HG02798 (cell line): Measurements from ENCODE around the gene SYT10.
"Not testable (repeated sequence)": the region's sequence is repeated elsewhere in the genome, so short reads cannot be mapped to it uniquely, and the experiment has no call there.

Source experiments
- ATAC-seq: cut with Tn5 transposase; IDR thresholded peaks from one replicate; pipeline ENCODE4 v1.9.1; 2021; ENCODE audit warnings: mild to moderate bottlenecking; ENCODE audit not compliant: unreplicated experiment, poor library complexity

SYT10 gene, protein sequence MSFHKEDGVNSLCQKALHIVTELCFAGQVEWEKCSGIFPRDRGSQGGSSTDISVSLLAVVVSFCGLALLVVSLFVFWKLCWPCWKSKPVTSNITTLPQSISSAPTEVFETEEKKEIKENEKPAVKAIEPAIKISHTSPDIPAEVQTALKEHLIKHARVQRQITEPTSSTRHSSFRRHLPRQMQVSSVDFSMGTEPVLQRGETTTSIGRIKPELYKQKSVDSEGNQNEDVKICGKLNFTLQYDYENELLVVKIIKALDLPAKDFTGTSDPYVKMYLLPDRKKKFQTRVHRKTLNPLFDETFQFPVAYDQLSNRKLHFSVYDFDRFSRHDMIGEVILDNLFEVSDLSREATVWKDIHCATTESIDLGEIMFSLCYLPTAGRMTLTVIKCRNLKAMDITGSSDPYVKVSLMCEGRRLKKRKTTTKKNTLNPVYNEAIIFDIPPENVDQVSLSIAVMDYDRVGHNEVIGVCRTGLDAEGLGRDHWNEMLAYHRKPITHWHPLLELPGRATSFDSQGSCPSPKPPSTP

DNA sequence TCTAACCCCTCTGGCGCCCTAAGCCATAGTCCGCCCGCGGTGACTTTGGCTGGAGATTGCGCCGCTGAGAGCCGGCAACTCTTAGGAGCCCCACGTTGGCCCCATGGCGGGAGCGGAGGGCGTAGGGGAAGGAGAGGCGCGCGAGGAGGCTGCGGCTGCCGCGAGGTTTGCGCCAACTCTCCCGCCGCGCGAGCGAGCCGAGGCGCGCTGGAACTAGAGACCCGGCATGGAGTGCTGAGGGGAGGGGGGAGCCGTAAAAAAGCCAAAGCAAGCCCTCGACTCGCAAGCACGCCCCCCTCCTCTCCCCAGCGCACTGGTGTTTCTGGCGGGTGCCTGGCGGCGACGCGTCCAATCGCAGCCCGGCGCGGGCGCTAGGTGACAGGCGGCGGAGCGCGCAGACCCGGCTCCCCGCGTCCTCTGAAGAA is at the start of gene SYT10:
TSS of gene SYT10 (minus strand) at position 233 of the 425 bp plus-strand sequence. CDS start 297 bp downstream, outside the sequence.
- ATAC-seq: no peak

DNA sequence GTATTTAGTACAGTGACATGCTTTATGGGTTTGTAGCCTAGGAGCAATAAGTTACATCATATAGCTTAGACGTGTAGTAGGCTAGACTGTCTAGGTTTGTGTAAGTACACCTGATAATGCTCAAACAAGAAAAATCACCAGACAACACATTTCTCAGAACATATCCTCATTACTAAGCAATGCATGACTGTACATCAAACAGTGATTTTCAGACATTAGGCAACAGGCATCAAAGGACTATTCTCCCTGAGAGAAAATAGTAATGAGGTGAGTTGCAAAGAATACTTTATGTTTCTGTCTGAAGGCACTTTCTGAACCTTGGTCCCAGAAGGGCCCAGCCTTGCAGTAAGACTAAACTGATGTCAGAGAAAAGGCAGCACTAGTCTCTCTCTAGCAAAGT is 48.4 kb upstream of the SYT10 start:
- no peak for ATAC-seq

DNA sequence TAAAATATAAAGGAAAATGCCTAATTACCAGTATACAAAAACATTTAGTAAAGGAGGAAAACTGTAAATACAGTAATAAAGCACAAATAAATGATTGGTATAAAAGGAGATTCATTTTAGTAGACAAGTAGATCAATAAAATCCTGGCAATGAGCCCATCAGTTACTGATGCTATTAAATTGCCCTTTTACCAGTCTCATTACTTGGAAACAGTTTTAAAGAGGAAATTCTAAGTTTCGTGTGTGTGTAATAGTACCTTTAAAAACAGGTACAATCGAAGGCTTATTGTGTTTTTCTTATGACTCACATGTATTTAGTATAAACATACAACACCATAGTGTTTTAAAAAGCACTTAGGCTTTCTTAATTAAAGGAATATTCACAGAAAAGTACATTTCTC is 46.4 kb upstream of the SYT10 start:
- no peak for ATAC-seq

DNA sequence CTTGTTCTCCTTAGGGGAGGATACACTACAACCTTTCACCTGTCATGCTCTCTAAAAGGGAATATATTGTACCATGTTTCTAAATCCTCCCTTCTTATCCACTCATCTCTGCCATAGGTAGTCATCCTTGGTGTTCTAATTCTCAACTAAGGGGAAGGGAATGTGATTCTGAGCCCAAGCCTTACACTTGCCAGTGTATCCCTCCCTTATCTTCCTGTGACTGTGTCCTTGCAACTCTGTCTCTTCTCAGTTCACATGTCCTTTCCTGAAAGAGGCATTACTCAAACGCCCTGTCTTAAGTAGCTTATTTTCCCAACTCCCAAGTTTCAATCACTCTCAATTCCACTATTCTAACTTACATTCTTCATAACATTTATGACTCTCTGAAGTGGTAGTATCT is 44.5 kb upstream of the SYT10 start:
- no peak for ATAC-seq

DNA sequence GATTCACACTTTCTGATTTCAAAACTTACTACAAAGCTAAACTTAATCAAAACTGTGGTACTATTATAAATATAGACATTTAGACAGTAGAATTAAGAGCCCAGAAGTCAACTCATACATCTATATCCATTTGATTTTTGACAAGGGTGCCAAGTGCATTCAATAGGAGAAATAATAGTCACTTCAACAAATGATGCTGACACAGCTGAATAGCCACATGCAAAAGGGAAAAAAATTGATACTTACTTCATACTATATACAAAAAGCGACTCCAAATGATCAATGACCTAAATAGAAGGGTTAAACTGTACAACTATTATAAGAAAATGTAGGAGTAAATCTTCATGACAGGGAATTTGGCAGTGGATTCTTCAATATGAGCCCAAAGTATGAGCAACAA is 40.7 kb upstream of the SYT10 start:
- no peak for ATAC-seq

DNA sequence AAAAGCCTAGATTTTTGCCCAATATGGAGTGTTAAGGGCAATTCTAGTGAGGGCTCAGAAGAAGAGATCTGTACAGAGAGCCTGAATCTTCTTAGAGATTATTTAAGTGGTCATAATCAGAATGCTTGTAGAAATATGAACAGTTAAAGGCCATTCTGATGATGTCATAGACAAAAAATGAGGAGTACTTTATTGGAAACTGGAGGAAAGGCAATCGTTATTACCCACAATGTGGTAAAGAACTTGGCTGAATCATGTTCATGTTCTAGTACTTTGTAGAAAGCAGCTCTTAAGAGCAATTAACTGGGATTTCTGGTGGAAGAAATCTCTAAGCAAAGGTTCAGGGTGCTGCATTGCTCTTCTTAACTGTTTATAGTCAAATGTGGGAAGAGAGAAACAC is 36.4 kb upstream of the SYT10 start:
- ATAC-seq: no peak

DNA sequence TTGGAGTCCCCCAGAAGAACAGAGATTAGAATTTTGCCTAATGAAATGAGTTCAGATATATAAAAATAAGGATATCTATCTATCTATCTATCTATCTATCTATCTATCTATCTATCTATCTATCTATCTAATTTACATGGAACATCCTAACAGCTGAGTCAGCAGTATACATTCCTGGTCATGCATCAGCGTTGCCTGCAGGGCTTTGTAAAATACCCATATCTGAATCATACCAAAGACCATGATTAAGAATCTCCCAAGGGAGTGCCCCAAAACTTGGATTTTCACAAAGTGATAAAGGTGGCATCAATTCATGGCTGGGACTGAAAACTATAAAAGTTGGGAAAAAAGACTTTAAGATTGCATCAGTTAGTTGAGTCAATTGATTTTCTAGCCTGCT is 32.7 kb upstream of the SYT10 start:
- ATAC-seq: no peak

DNA sequence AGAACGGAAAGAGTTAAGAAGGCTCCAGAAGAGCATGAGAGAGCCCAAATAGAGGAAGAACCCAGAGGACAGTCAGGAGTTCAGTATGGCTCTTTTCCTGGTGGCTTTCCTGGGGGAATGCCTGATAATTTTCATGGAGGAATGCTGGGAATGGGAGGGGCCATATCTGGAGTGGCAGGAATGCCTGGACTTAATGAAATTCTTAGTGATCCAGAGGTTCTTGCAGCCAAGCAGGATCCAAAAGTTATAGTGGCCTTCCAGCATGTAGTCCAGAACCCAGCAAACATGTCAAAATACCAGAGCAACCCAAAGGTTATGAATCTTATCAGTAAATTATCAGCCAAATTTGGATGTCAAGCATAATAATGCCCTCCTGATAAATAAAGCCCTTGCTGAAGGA is 15.5 kb upstream of the SYT10 start:
- no peak for ATAC-seq

DNA sequence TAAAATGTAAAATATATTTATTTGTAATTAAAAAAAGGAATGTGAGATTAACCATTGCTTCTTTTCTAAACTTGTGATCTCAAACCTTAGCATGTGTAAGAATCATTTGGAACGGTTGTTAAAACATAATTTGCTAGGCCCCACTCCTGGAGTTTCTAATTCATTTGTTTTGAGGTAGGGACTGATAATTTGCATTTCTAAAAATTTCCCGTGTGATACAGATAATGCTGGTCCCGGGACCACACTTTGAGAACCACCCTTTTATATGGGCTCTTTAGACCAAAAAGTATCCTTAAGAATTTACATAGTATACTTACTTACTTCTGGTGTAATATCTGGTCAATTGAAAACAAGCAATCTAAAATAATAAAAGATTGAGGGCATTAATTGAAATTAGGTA is 10.9 kb upstream of the SYT10 start:
- no peak for ATAC-seq

DNA sequence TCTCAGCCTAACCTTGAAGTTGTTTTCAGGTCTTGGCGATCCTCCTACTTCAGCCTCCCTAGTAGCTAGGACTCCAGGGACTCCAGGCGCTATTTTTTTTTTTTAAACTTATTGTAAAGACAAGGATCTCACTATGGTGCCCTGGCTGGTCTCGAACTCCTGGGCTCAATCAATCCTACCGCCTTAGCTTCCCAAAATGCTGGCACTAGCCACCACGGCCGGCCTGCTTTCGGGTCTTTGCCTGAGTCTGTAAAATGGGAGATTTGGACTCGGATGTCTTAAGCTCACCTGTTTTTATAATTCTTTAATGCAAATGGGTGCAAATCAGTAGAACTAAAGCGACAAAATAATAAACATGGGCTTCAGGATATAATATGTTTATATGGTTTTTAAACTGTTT is 858 bp upstream of the SYT10 start:
- ATAC-seq: no peak

DNA sequence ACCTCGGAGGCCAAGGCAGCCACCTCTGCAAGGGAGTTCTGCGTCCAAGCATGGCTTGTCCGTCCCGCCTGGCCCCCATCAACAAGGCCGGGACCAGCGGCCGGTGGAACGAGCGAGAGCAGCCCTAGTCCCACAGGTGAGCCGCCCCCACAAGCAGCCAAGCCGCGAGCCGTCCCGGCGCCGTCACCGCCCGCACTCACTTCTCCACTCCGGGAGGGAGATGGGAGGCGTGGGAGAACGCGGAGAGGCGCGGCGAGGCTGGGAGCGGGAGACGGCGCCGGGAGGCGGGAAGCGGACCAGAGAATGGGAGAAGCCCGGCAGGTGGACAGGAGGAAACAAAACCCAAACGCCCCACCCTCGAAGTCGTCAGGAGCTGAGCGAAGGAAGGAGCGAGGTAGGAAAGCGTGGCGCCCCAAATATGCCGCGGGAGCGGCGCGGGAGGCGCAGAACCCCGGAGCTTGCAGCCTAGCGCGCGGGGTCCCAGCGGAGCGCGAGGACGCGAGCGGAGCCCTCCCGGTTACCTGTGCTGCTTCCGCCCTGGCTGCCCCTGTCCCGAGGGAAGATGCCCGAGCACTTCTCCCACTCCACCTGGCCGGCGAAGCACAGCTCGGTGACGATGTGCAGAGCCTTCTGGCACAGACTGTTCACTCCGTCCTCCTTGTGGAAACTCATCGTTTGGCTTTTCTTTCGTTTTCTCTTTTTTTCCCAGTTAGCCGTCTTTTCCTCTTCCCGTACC is 600 bp downstream of the SYT10 start:
- no peak for ATAC-seq

DNA sequence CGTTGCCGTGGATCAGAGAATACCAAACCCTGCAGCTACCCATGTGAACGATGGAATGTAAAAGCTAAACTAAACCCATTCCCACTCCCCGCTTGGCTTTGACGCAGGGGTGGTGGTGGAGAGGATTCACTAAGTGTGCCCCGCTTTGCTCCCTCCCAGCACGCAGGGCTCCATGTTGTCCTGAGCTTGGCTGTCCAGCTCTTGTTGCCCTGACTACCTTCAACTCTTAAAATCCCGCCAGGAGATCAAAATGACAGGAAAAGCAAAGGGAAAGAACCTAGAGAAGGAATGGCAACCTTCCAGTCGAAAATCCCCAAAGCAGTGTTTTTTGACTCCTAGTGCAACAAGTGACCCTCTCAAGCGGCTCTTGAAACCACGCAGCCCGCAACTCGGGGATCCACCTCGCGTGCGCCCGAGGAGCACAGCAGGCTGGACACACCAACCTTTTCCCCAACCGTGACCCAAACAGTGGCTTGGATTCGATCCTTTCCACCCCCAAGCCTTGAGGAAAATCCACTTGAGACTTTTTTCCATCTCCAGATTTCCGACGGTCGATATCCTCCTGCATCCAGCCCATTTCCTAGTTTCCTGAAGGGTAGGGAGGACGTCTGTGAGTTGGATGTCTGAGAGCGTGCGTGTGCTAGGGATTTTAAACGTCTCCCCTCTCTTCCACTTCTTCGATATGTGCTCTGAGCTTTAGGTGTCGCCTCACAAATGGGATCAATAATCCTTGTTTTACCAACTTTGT is 1.4 kb downstream of the SYT10 start:
- ATAC-seq: no peak

DNA sequence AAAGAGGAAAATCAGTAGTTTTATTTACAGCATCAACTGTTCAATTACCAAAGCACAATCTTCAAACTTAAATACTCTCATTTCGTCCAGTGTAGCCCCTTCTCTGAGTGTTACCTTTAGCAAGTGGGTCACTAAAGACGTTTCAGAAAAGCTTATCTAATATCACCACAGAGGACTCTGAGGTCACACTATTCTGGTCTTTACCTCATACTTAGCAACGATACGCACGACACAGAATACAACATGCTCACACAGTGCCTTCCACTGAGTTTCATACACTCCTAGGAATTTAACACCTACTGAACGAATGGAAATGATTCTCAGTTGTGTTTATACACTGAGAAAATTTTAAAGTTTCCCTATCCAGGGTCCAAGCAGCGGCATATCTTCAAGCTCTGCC is 2.0 kb downstream of the SYT10 start:
- ATAC-seq: no peak

DNA sequence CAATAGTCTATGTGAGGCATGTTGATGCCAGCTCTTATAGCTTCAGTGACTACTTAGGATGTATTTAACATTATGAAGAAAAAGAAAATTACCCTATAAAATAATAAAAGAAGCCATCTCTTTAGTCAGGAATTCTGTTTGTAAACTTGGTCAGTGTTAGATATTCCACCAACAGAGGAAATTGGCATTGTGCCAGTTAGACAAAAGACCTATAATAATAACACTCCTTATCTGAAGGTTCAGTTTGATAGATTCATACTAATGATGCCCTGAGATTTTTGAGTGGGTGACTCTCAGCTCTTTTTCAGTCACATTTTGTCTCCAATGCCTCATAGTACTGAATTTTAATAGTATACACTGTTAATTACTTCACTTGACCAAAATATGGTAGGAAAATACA is 6.6 kb downstream of the SYT10 start:
- ATAC-seq: no peak

DNA sequence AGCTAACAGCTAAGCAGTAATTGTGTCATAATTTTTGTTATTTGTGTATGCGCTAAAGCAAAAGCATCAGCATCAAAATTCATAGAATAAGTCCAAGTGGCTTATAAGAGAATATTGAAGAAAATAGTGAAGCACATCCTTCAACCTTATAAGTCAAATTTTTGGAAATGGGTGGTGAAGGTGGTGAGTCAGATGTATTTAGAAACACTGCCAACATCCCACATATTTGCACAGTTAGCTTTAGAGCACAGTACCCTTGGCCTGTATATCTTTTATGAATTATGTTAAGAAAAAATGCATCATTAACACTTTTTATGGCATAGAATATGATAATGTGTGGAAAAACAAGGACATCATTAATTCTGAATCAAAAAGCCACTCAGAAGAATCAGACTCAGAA is 8.0 kb downstream of the SYT10 start:
- ATAC-seq: no peak

DNA sequence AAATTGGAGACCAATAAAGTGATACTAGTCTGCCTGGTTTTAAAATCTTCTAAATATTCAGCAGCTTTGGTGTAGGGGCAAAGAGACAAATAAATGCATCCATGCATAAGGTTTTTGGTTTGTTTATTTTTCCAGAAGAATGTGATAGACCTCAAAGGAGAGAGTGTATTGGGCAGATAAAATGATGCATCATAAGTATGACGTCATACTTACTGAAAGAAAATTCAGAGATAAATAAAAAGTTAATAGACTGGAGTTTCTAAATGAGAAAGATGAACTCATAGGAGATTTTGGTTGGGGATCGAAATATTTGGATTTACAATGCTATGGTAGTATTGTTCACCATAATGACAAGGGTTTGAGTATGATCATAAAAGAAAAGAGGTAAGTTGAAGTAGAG is 10.2 kb downstream of the SYT10 start:
- no peak for ATAC-seq

DNA sequence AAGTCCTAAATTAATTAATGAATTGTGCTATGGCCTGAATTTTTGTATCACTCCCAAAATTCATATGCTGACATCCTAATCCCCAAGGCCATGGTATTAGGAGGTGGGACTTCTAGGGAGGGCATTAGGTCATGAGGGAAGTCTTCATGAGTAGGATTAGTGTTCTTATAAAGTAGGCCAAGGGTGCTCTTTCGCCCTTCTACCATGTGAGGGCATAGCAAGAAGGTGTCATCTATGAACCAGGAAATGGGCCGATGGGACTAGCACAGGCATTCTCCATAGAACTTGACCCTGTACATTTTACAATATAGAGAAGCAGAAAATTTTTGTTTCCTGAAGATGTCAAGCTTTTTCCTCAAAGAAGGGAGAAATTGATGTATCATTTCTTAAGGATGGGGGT is 12.5 kb downstream of the SYT10 start:
- peak; percentile 82 for ATAC-seq

DNA sequence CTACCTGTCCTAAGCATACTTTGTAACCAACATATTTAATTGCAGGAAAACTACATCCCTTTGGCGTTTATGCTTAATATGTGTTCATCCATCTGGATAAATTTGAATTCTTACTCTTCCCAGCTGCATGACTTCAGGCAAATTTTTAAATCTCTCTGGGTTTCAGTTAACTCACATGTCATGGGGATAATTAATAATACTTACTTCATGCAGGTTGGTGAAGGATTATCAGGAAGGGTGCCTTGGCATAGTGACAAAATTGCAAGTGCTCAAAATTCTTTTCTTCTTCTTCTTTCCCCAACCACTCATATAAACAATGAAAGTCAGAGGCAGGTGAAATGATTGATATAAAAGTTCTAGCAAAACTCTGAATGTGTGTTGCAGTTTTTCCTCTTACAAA is 15.9 kb downstream of the SYT10 start:
- ATAC-seq: no peak

DNA sequence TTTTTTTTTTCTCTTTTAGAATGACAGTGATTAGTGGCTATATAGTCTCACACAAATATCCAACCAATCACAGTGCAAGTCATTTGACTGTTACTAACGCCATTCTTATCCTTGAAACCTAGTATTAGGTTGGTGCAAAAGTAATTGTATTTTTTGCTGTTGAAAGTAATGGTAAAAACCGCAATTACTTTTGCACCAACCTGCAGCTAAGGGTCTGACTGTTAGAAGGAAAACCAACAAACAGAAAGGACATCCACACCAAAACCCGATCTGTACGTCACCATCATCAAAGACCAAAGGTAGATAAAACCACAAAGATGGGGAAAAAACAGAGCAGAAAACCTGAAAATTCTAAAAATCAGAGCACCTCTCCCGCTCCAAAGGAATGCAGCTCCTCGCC is 27.2 kb downstream of the SYT10 start:
- ATAC-seq: not testable (repeated sequence)

DNA sequence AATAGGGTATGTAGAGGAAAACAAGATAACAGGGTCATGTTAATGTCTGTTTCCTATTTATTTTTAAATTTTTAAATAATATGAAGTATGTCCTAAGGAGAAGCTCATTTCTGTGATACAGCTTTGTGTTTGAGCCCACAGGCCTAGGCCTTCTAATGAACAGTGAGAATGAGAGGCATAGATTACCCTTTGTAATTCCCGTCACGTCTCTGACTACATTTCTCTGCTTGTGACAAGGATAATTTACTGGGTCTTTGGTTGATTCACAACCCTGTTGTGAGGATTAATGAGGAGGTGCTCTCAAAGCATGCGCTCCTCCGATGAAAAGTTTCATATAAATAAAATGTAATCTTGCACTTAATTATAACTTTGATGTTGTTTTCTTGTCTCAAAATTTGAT is 56.1 kb downstream of the SYT10 start:
- ATAC-seq: no peak

DNA sequence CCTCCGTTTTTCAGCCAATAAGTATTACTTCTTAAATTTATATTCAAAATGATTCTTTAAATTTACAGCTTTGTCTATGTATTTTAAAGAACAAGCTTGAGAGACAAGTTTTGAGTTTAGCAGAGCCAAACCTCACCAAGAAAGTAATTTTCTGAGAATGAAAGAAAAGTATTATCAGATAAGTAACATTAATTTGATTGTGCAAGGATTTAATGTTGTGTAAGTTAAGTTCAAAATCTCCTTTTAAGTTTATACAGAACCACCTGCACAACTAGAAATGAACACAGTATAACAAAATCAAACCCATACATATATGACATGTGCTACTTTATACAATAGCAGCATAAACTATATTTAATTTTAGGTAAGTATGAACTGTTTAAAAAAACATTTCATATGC is 63.5 kb downstream of the SYT10 start:
- ATAC-seq: no peak
